Measurements from ENCODE around the gene VMP1. TPM values are rescaled to one million over a fixed set of nuclear protein-coding genes. Genes with fewer than 3 reads are reported as not detected.

Gene VMP1
- total RNA-seq, 4 donors from 2014 or later: 48.3 to 108 (median 72.4) TPM

DNA sequence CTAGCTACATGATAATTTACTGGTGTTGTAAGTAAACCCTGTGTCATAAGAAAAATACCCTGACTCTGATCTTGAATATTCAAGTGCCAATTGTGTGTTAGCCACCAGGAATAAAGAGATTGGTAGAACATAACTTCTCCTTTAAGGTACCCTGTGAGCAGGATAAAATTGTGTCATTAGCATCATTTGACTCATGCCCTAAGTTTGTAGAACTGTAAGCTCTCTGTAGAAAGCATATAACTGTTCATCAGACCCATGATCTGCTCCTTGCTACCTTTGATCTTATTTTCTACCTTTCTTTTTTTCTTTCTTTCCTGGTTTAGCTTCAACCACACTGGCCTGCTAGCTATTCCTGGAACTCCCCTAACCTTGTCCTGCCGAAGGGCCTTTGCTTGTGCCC lies 36.1 kb upstream of the VMP1 start:
- TF ChIP-seq EP300 (IDR thresholded peaks at IDR 0.05): no peak
- no peak for TF ChIP-seq POLR2A (IDR thresholded peaks at IDR 0.05)
- no peak for TF ChIP-seq POLR2AphosphoS5 (IDR thresholded peaks at IDR 0.05)
- no peak for TF ChIP-seq CTCF (IDR thresholded peaks at IDR 0.05)
- no peaks in the 10 kb centered on the region for H3K27me3 ChIP-seq
- H3K4me3 ChIP-seq: no peak overlapping the region
- H3K4me1 ChIP-seq: peaks cover under 1% of the 10 kb centered on the region
- 94% methylated on average over 1 of the region's 1 CpG for WGBS
- peak overlapping the region; percentile 24 for H3K27ac ChIP-seq
- no peaks in the 10 kb centered on the region for H3K9me3 ChIP-seq
- no peak for DNase-seq (ENCODE audit: low spot score in 2 of 2)
- peaks cover 88% of the 10 kb centered on the region for H3K36me3 ChIP-seq

DNA sequence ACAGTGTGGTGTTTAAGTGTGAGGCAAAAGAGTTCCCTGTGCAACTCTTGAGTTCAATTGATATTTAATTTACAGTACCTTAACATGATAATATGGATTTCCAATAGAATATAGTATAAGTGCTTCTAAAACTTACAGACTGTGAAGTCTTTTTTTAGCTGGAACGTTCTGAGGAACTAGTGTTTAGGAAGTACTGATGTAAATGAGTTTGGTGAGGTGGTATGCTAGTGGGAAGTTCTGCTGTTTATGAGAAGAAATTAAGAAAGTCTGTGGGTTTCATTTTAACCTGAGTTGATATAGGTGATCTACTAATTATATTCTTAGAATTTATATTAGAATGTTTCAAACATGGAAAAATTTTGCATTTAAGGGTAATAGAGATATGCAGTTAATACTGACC lies 32.2 kb upstream of the VMP1 start:
- Histone ChIP-seq H3K4me1 (peaks cover 3% of the 10 kb centered on the region), H3K9me3 (no peaks in the 10 kb centered on the region), H3K4me3 (no peak overlapping the region), H3K36me3 (peaks cover 94% of the 10 kb centered on the region), H3K27ac (no peak overlapping the region), H3K27me3 (no peaks in the 10 kb centered on the region)
- WGBS: 64% methylated on average over 1 of the region's 1 CpG
- no peak for TF ChIP-seq CTCF (IDR thresholded peaks at IDR 0.05)
- TF ChIP-seq POLR2A (IDR thresholded peaks at IDR 0.05): no peak
- TF ChIP-seq POLR2AphosphoS5 (IDR thresholded peaks at IDR 0.05): no peak
- no peak for TF ChIP-seq EP300 (IDR thresholded peaks at IDR 0.05)
- DNase-seq (ENCODE audit: low spot score in 2 of 2): no peak

- H3K9me3 ChIP-seq: no peaks in the 10 kb centered on the region
- H3K27me3 ChIP-seq: no peaks in the 10 kb centered on the region
- H3K36me3 ChIP-seq: peaks cover 94% of the 10 kb centered on the region
- peak overlapping the region; percentile 11 for H3K27ac ChIP-seq
- no peak for TF ChIP-seq POLR2AphosphoS5 (IDR thresholded peaks at IDR 0.05)
- no peak for TF ChIP-seq EP300 (IDR thresholded peaks at IDR 0.05)
- no peak for TF ChIP-seq POLR2A (IDR thresholded peaks at IDR 0.05)
- TF ChIP-seq CTCF (IDR thresholded peaks at IDR 0.05): no peak
- no peak overlapping the region for H3K4me3 ChIP-seq
- 71% methylated on average over 7 of the region's 7 CpGs for WGBS
- peaks cover 3% of the 10 kb centered on the region for H3K4me1 ChIP-seq
- no peak for DNase-seq (ENCODE audit: low spot score in 2 of 2)
Observed at GRCh38 chr17:59676716-59677115, 30.7 kb upstream of the VMP1 start.

DNA sequence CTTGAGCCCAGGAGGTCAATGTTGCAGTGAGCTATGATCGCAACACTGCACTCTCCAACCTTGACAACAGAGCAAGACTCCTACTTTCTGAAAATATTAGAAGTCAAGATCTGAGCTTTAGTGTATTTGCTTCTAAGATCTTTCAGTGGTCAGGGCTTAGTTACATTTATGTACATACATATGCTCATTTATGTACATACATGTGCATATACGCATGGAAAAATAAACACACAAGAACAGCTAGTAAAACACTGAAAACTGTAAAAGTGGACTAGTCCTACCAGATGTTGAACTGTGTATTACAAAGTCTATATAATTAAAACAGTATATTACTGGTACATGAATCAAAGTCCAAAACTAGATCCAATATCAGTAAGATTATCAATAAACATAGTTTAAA lies 28.5 kb upstream of the VMP1 start:
- peaks cover 98% of the 10 kb centered on the region for H3K36me3 ChIP-seq
- H3K27ac ChIP-seq: peak overlapping the region; percentile 15
- H3K4me1 ChIP-seq: peaks cover 3% of the 10 kb centered on the region
- DNase-seq (ENCODE audit: low spot score in 2 of 2): no peak
- WGBS: 98% methylated on average over 2 of the region's 2 CpGs
- H3K9me3 ChIP-seq: no peaks in the 10 kb centered on the region
- no peak overlapping the region for H3K4me3 ChIP-seq
- TF ChIP-seq POLR2AphosphoS5 (IDR thresholded peaks at IDR 0.05) (no peak), EP300 (IDR thresholded peaks at IDR 0.05) (no peak), POLR2A (IDR thresholded peaks at IDR 0.05) (no peak), CTCF (IDR thresholded peaks at IDR 0.05) (no peak)
- no peaks in the 10 kb centered on the region for H3K27me3 ChIP-seq

DNA sequence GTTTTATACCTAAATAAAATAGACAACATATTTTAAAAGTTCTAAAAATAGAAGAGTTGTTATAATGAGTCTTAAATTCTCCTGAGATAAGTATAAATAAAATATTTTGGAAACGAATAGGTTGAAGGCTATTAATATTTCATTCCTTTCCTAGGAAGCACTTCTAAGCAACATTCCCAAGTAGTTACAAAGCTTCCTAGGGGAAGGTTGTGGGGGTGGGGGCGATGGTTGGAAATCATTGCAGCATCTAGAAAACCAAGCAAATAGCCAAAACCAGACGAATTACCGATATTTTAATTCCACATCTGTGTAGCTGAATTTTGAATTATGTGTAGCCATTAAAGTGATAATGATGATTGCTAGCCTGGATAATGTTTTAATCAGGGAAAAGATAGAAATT lies 27.1 kb upstream of the VMP1 start:
- Histone ChIP-seq H3K9me3 (no peaks in the 10 kb centered on the region), H3K36me3 (peaks cover 99% of the 10 kb centered on the region)
- 78% methylated on average over 4 of the region's 4 CpGs for WGBS

More for the DNA sequence above, 27.1 kb upstream of the VMP1 start:
- TF ChIP-seq POLR2A (IDR thresholded peaks at IDR 0.05): no peak
- TF ChIP-seq EP300 (IDR thresholded peaks at IDR 0.05): no peak
- no peak for TF ChIP-seq POLR2AphosphoS5 (IDR thresholded peaks at IDR 0.05)
- no peak for TF ChIP-seq CTCF (IDR thresholded peaks at IDR 0.05)
- Histone ChIP-seq H3K27me3 (no peaks in the 10 kb centered on the region), H3K4me1 (peaks cover 3% of the 10 kb centered on the region), H3K4me3 (no peak overlapping the region), H3K27ac (no peak overlapping the region)
- no peak for DNase-seq (ENCODE audit: low spot score in 2 of 2)

All from suprapubic skin (tissue), 4 donors.